Esophagus muscularis mucosa (tissue), 3 donors: ENCODE results near the gene GSS.

ENCODE experiments used
- POLR2A ChIP-seq: fragments of 450-650 bp; IDR thresholded peaks from one replicate; pipeline ENCODE4 v1.6.1; 2017; ENCODE audit warnings: antibody characterized with exemption, moderate library complexity, mild to moderate bottlenecking, low read depth
- POLR2AphosphoS5 ChIP-seq, 2 donors: sonication (generic); formaldehyde crosslinking; IDR thresholded peaks; one replicate each; pipeline ENCODE4 v1.6.1; 2017; ENCODE audit warnings: antibody characterized with exemption in 2 of 2
- TF ChIP-seq, protein P1 (sequence below), 3 experiments: fragments of 200-600 bp in 2 of 3; fragments of 450-650 bp in 1 of 3; sonication (generic) in 2 of 3; IDR thresholded peaks; one replicate each; pipeline ENCODE4 v1.5.1; 2017 to 2019; ENCODE audit warnings: antibody characterized with exemption in 3 of 3, mild to moderate bottlenecking in 2 of 3, moderate library complexity in 1 of 3

DNA sequence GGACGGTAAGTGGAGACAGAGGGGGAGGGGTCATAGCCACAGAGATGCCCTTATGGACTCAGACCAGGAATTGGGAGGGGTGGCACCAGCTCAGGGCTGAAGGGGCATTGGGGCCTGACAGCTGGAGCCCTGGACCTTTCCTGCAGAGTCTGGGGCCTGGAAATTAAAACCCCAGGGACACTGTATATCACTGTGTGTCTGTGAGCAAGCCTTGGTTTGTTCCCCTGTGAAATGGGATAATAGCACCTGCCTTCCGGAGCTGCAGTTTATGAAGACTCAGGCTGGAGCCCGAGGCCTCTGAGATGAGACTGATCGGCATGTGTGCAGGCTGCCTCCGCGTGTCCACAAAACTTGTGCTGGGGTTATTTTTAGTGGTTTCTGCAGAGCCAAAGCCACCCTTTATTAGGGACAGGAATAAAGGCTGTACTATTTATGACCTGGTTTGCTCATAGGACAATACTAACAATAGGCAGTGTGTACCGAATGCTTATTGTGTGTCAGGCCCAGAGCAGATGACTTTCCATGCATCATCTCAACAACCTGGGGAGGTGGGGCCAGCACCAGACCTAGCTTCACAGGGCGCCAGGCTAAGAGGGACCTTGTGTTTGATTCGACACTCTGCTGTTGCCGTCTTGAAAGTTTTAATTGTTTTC, 22.6 kb upstream of the GSS start:
- no peak for TF ChIP-seq POLR2A
- TF ChIP-seq, protein P1, sequence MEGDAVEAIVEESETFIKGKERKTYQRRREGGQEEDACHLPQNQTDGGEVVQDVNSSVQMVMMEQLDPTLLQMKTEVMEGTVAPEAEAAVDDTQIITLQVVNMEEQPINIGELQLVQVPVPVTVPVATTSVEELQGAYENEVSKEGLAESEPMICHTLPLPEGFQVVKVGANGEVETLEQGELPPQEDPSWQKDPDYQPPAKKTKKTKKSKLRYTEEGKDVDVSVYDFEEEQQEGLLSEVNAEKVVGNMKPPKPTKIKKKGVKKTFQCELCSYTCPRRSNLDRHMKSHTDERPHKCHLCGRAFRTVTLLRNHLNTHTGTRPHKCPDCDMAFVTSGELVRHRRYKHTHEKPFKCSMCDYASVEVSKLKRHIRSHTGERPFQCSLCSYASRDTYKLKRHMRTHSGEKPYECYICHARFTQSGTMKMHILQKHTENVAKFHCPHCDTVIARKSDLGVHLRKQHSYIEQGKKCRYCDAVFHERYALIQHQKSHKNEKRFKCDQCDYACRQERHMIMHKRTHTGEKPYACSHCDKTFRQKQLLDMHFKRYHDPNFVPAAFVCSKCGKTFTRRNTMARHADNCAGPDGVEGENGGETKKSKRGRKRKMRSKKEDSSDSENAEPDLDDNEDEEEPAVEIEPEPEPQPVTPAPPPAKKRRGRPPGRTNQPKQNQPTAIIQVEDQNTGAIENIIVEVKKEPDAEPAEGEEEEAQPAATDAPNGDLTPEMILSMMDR (IDR thresholded peaks at IDR 0.05), result no peak
- no peak for TF ChIP-seq POLR2AphosphoS5 (IDR thresholded peaks at IDR 0.05)
